GM18526 (cell line): ENCODE data around the gene PLEKHM3.

ENCODE experiments used
- POLR2A ChIP-seq: IDR thresholded peaks from 3 replicates; pipeline ENCODE4 v1.6.1; 2011; ENCODE audit not compliant: insufficient read length; ENCODE audit errors: extremely low read depth

Gene PLEKHM3

GRCh38 chr2:207779523-207779922 lies 245.8 kb downstream of the PLEKHM3 start:
- TF ChIP-seq POLR2A, result no peak

- no peak for TF ChIP-seq POLR2A
Observed at GRCh38 chr2:207778298-207778882, 246.9 kb downstream of the PLEKHM3 start.

- no peak for TF ChIP-seq POLR2A
Observed at GRCh38 chr2:207777124-207777523, 248.2 kb downstream of the PLEKHM3 start.

- TF ChIP-seq POLR2A, result no peak
Observed at GRCh38 chr2:207775473-207775872, 249.9 kb downstream of the PLEKHM3 start.

GRCh38 chr2:207772844-207773205 lies 252.5 kb downstream of the PLEKHM3 start:
- TF ChIP-seq POLR2A, result no peak

GRCh38 chr2:207772081-207772843 lies 253.1 kb downstream of the PLEKHM3 start:
- no peak for TF ChIP-seq POLR2A

- no peak for TF ChIP-seq POLR2A
Observed at GRCh38 chr2:207771421-207771820, 253.9 kb downstream of the PLEKHM3 start.
